Sigmoid colon (tissue), 7 donors: ENCODE results near the gene CDHR2. TPM values are rescaled to one million over a fixed set of nuclear protein-coding genes. Genes with fewer than 3 reads are reported as not detected.
A peak's percentile ranks its signal among the peaks of the same experiment; 100 is the strongest.

Experiments used
- DNase-seq: peaks from one replicate; pipeline ENCODE4 v3.0.0-alpha.2; 2019
- H3K27ac ChIP-seq, 4 donors: fragments of 200-600 bp; sonication (generic); one replicate each; pipeline ENCODE4 v1.5.1; 2016 to 2019; ENCODE audit warnings: mild to moderate bottlenecking in 1 of 4
- H3K27me3 ChIP-seq, 3 donors: fragments of 200-600 bp; sonication (generic); one replicate each; pipeline ENCODE4 v1.5.1; 2019; ENCODE audit warnings: mild to moderate bottlenecking in 1 of 3
- H3K36me3 ChIP-seq, 4 donors: fragments of 200-600 bp; sonication (generic); one replicate each; pipeline ENCODE4 v1.5.1; 2016 to 2019
- H3K4me1 ChIP-seq, 4 donors: fragments of 200-600 bp; sonication (generic); one replicate each; pipeline ENCODE4 v1.5.1; 2017 to 2019
- H3K4me3 ChIP-seq, 4 donors: fragments of 200-600 bp; sonication (generic); one replicate each; pipeline ENCODE4 v1.5.1; 2017 to 2019; ENCODE audit warnings: mild to moderate bottlenecking in 2 of 4, moderate library complexity in 1 of 4
- H3K9me3 ChIP-seq, 4 donors: fragments of 200-600 bp in 3 of 4; sonication (generic) in 3 of 4; one replicate each; pipeline versions ENCODE4 v1.5.1 to v1.6.1; 2013 to 2019
- EP300 ChIP-seq, 4 donors: sonication (generic); formaldehyde crosslinking; IDR thresholded peaks; one replicate each; pipeline ENCODE4 v1.6.1; 2017; ENCODE audit warnings: antibody characterized with exemption in 4 of 4
- POLR2A ChIP-seq, 2 donors: fragments of 450-650 bp; IDR thresholded peaks; one replicate each; pipeline ENCODE4 v1.6.1; 2016; ENCODE audit warnings: antibody characterized with exemption in 2 of 2, mild to moderate bottlenecking in 2 of 2, moderate library complexity in 2 of 2
- POLR2AphosphoS5 ChIP-seq, 4 donors: sonication (generic); formaldehyde crosslinking; IDR thresholded peaks; one replicate each; pipeline ENCODE4 v1.6.1; 2017; ENCODE audit warnings: antibody characterized with exemption in 4 of 4
- WGBS, 2 donors: extraction: QIAGEN DNeasy Blood & Tissue Kit; methylation state at CpG; one replicate each; pipeline ENCODE4 v1.1.7; 2013; 5-methylcytosine and 5-hydroxymethylcytosine counted together
- intact Hi-C: fragments of 100-400 bp; cut with DNase I; formaldehyde crosslinking; loops from one replicate; pipeline ENCODE4 v1.15.1; 2023
- polyA plus RNA-seq, 3 donors: library from polyadenylated mRNA; stranded (reverse); fragments of 200-250 nt; gene quantifications; one replicate each; pipeline ENCODE4 v1.2.3, GENCODE V29; 2013
- total RNA-seq, 4 donors: library from RNA; depleted of rRNA; stranded (reverse); fragments of >200 nt; gene quantifications; one replicate each; pipeline ENCODE4 v1.1.0, GENCODE V29; 2016
- TF ChIP-seq, protein P1 (sequence below), 4 experiments: fragments of 450-650 bp in 3 of 4; fragments of 200-600 bp in 1 of 4; IDR thresholded peaks; one replicate each; pipeline ENCODE4 v1.5.1; 2016 to 2019; ENCODE audit warnings: antibody characterized with exemption in 4 of 4, mild to moderate bottlenecking in 3 of 4, moderate library complexity in 2 of 4
- donor health status: healthy with polysubstance abuse.
- donor health status: Bipolar disorder and iron deficiency.
- donor health status: healthy.

The CDHR2 gene
- total and polyA plus RNA-seq, 7 donors = 0.71 to 57.9 (median 9.6) TPM; not detected in 2

DNA sequence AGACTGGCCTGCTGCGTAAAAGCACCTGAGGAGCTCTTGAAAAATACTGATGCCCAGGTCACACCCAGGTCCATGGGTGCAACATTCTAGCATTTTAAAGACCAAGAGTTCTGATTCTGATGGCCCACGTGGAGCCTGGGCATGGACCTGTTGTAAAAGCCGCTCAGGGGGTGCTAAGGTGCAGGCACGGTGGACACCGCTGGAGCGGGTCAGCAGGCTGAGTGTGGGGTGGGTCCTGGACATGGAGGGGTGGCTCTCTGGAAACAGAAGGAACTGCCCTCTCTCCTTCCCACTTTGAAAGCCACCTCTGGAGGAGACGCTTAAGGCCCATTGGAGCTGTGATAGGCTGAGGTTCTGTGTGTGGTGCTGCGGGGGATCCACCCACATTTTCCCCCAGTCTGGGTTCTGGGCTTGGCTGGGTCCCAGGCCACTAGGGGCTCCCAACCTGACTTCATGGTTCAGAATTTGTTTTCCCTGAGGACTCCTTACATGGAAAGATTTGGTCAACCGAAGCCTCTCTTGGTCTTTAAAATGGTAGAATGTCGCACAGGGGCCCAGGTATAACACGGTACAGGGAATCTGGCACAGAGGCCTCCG, 44.2 kb downstream of the CDHR2 start:
- intact Hi-C loops = no loop called here

DNA sequence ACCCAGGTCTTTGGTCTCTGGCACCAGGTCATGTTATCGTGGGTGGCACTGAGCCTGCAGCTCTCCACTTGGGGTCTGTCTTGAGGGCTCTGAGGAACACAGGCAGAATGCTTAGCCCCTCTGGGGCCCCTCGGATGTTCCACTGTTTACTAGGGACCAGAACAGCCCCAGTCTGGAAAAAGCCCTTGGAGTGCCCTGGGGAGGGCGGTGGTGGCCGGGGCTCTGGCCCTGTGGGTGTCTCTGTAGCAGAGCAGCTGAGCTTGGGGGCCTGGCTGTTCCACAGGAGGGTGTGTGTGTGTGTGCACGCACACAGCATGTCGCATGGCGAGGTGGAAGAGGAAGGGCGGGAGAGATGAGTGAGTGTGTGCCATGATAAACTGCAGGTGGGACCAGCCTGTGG, 45.4 kb downstream of the CDHR2 start:
- no peaks in the 10 kb centered on the region for H3K36me3 ChIP-seq
- H3K9me3 ChIP-seq = no peaks in the 10 kb centered on the region
- 91 to 93% methylated on average over 8 of the region's 8 CpGs for WGBS, 2 donors
- H3K4me3 ChIP-seq = no peak overlapping the region
- TF ChIP-seq EP300 (IDR thresholded peaks at IDR 0.05) = no peak
- TF ChIP-seq POLR2A (IDR thresholded peaks at IDR 0.05) = no peak
- no peak for TF ChIP-seq POLR2AphosphoS5 (IDR thresholded peaks at IDR 0.05)
- TF ChIP-seq, protein P1, sequence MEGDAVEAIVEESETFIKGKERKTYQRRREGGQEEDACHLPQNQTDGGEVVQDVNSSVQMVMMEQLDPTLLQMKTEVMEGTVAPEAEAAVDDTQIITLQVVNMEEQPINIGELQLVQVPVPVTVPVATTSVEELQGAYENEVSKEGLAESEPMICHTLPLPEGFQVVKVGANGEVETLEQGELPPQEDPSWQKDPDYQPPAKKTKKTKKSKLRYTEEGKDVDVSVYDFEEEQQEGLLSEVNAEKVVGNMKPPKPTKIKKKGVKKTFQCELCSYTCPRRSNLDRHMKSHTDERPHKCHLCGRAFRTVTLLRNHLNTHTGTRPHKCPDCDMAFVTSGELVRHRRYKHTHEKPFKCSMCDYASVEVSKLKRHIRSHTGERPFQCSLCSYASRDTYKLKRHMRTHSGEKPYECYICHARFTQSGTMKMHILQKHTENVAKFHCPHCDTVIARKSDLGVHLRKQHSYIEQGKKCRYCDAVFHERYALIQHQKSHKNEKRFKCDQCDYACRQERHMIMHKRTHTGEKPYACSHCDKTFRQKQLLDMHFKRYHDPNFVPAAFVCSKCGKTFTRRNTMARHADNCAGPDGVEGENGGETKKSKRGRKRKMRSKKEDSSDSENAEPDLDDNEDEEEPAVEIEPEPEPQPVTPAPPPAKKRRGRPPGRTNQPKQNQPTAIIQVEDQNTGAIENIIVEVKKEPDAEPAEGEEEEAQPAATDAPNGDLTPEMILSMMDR (IDR thresholded peaks at IDR 0.05) = no peak
- no peak for DNase-seq
- intact Hi-C loops = no loop called here
- H3K27ac ChIP-seq = no peak overlapping the region
- H3K4me1 ChIP-seq = peaks cover 0 to 13% (median 9%) of the 10 kb centered on the region in 4 donors
- H3K27me3 ChIP-seq = peaks cover 5 to 37% (median 8%) of the 10 kb centered on the region in 3 donors

More for the DNA sequence above, 44.2 kb downstream of the CDHR2 start:
- no peak overlapping the region for H3K27ac ChIP-seq
- no peaks in the 10 kb centered on the region for H3K36me3 ChIP-seq
- H3K4me3 ChIP-seq = no peak overlapping the region
- H3K4me1 ChIP-seq = peaks cover 0 to 13% (median 9%) of the 10 kb centered on the region in 4 donors
- TF ChIP-seq EP300 (IDR thresholded peaks at IDR 0.05) (no peak), POLR2A (IDR thresholded peaks at IDR 0.05) (no peak), POLR2AphosphoS5 (IDR thresholded peaks at IDR 0.05) (no peak)
- TF ChIP-seq, protein P1 (IDR thresholded peaks at IDR 0.05) = no peak
- no peaks in the 10 kb centered on the region for H3K9me3 ChIP-seq
- WGBS, 2 donors = 94 to 96% methylated on average over 12 of the region's 12 CpGs
- peaks cover 5 to 33% (median 8%) of the 10 kb centered on the region in 3 donors for H3K27me3 ChIP-seq
- no peak for DNase-seq

DNA sequence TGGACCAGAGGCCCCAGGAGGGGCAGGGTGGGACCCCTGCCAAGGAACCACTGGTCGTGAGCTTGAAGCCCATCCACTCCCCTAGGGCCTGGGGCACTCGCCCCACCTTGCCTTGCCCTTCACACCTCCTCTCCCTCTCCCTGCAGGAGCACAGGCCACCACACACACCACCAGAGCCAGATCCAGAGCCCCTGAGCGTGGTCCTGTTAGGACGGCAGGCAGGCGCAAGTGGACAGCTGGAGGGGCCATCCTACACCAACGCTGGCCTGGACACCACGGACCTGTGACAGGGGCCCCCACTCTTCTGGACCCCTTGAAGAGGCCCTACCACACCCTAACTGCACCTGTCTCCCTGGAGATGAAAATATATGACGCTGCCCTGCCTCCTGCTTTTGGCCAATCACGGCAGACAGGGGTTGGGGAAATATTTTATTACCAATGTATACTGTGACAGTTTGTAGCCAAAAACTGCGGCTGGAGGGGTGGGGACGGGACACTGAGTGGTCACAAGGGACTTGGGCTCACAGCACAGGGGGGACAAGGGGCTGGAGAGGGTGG, 46.3 kb downstream of the CDHR2 start:
- Histone ChIP-seq H3K4me3 (no peak overlapping the region), H3K27ac (no peak overlapping the region), H3K4me1 (peaks cover 0 to 13% (median 9%) of the 10 kb centered on the region in 4 donors), H3K27me3 (peaks cover 5 to 37% (median 8%) of the 10 kb centered on the region in 3 donors), H3K9me3 (no peaks in the 10 kb centered on the region), H3K36me3 (no peaks in the 10 kb centered on the region)
- no peak for DNase-seq
- intact Hi-C loops = no loop called here
- 70 to 83% methylated on average over 11 of the region's 11 CpGs for WGBS, 2 donors
- TF ChIP-seq POLR2AphosphoS5 (IDR thresholded peaks at IDR 0.05) (no peak), EP300 (IDR thresholded peaks at IDR 0.05) (no peak), POLR2A (IDR thresholded peaks at IDR 0.05) (no peak)
- TF ChIP-seq, protein P1 (IDR thresholded peaks at IDR 0.05) = no peak

DNA sequence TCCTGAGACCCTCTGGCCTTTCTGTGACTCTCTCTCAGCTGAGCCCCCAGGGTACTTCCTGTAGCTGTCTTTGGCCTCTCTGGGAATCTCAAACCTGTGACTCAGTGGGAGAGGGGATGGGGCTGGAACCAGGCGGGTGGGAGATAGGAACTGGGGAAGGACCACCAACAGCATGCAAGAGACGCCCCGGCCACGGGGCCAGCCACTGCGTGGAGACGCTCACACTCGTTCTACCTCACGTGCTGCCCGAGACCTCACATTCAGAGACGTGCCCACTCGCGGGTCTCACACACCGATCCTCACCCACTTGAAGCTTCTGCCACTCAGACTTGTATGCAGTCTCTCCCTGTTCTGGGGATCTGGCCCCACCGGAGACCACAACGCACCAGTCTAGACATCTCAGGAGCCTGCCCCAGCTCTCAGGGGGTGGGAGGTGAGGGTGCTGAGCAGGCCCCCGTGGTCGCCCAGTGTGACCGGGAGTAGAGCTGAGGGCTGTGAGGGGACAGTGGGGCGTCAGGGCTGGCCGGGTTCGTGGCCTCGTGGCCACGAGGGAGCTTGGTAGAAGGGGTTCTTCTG, 47.0 kb downstream of the CDHR2 start:
- intact Hi-C loops = no loop called here

More for the DNA sequence above, 47.0 kb downstream of the CDHR2 start:
- whole genome bisulfite sequencing, 2 donors = 77 to 83% methylated on average over 23 of the region's 23 CpGs
- peaks cover 5 to 37% (median 8%) of the 10 kb centered on the region in 3 donors for H3K27me3 ChIP-seq
- no peak overlapping the region for H3K27ac ChIP-seq
- no peaks in the 10 kb centered on the region for H3K36me3 ChIP-seq
- no peak for DNase-seq
- no peaks in the 10 kb centered on the region for H3K9me3 ChIP-seq
- no peak for TF ChIP-seq EP300 (IDR thresholded peaks at IDR 0.05)
- TF ChIP-seq POLR2AphosphoS5 (IDR thresholded peaks at IDR 0.05) = no peak
- TF ChIP-seq, protein P1 (IDR thresholded peaks at IDR 0.05) = no peak
- TF ChIP-seq POLR2A (IDR thresholded peaks at IDR 0.05) = no peak
- H3K4me1 ChIP-seq = peaks cover 0 to 13% (median 9%) of the 10 kb centered on the region in 4 donors
- H3K4me3 ChIP-seq = peak overlapping the region in 2 of 4 donors; percentile 46 to 48
